ENCODE data around the gene SAPCD2.

Gene SAPCD2

GRCh38 chr9:137020771-137021567 is 49.4 kb downstream of the SAPCD2 start:
- Mint-ChIP-seq H3K27ac (no peak overlapping the region), H3K9me3 (ENCODE audit: low read depth) (no peaks in the 10 kb centered on the region), H3K4me1 (ENCODE audit: low read depth) (peaks cover 2% of the 10 kb centered on the region), H3K4me3 (no peak overlapping the region), H3K36me3 (no peaks in the 10 kb centered on the region), H3K27me3 (no peaks in the 10 kb centered on the region)

- H3K27ac Mint-ChIP-seq: no peak overlapping the region
- H3K4me1 Mint-ChIP-seq (ENCODE audit: low read depth): no peaks in the 10 kb centered on the region
- no peaks in the 10 kb centered on the region for H3K36me3 Mint-ChIP-seq
- no peaks in the 10 kb centered on the region for H3K9me3 Mint-ChIP-seq (ENCODE audit: low read depth)
- no peak overlapping the region for H3K4me3 Mint-ChIP-seq
- no peaks in the 10 kb centered on the region for H3K27me3 Mint-ChIP-seq
These were observed 50.3 kb downstream of the SAPCD2 start for GRCh38 chr9:137019891-137020683.

- no peaks in the 10 kb centered on the region for H3K4me1 Mint-ChIP-seq (ENCODE audit: low read depth)
- no peak overlapping the region for H3K4me3 Mint-ChIP-seq
- H3K27ac Mint-ChIP-seq: no peak overlapping the region
- no peaks in the 10 kb centered on the region for H3K27me3 Mint-ChIP-seq
- no peaks in the 10 kb centered on the region for H3K9me3 Mint-ChIP-seq (ENCODE audit: low read depth)
- no peaks in the 10 kb centered on the region for H3K36me3 Mint-ChIP-seq
These were observed 51.4 kb downstream of the SAPCD2 start for GRCh38 chr9:137018761-137019559.

GRCh38 chr9:137017791-137018497 is 52.4 kb downstream of the SAPCD2 start:
- Mint-ChIP-seq H3K4me1 (ENCODE audit: low read depth) (no peaks in the 10 kb centered on the region), H3K36me3 (no peaks in the 10 kb centered on the region), H3K27ac (no peak overlapping the region), H3K4me3 (no peak overlapping the region), H3K9me3 (ENCODE audit: low read depth) (no peaks in the 10 kb centered on the region), H3K27me3 (no peaks in the 10 kb centered on the region)

- Mint-ChIP-seq H3K27me3 (no peaks in the 10 kb centered on the region), H3K4me3 (no peak overlapping the region), H3K4me1 (ENCODE audit: low read depth) (no peaks in the 10 kb centered on the region), H3K27ac (no peak overlapping the region), H3K9me3 (ENCODE audit: low read depth) (no peaks in the 10 kb centered on the region), H3K36me3 (no peaks in the 10 kb centered on the region)
These were observed 53.3 kb downstream of the SAPCD2 start for GRCh38 chr9:137017071-137017470.

- Mint-ChIP-seq H3K4me1 (ENCODE audit: low read depth) (no peaks in the 10 kb centered on the region), H3K27me3 (no peaks in the 10 kb centered on the region), H3K9me3 (ENCODE audit: low read depth) (no peaks in the 10 kb centered on the region), H3K4me3 (no peak overlapping the region), H3K27ac (no peak overlapping the region), H3K36me3 (no peaks in the 10 kb centered on the region)
These were observed 53.9 kb downstream of the SAPCD2 start for GRCh38 chr9:137016436-137016835.

- Mint-ChIP-seq H3K27ac (no peak overlapping the region), H3K36me3 (no peaks in the 10 kb centered on the region), H3K4me1 (ENCODE audit: low read depth) (no peaks in the 10 kb centered on the region), H3K9me3 (ENCODE audit: low read depth) (no peaks in the 10 kb centered on the region), H3K27me3 (no peaks in the 10 kb centered on the region), H3K4me3 (no peak overlapping the region)
These were observed 54.4 kb downstream of the SAPCD2 start for GRCh38 chr9:137015976-137016375.

- Mint-ChIP-seq H3K27ac (no peak overlapping the region), H3K36me3 (no peaks in the 10 kb centered on the region), H3K4me1 (ENCODE audit: low read depth) (no peaks in the 10 kb centered on the region), H3K9me3 (ENCODE audit: low read depth) (no peaks in the 10 kb centered on the region), H3K27me3 (no peaks in the 10 kb centered on the region), H3K4me3 (no peak overlapping the region)
These were observed 54.8 kb downstream of the SAPCD2 start for GRCh38 chr9:137015540-137015930.

GRCh38 chr9:137014776-137015539 is 55.4 kb downstream of the SAPCD2 start:
- no peaks in the 10 kb centered on the region for H3K9me3 Mint-ChIP-seq (ENCODE audit: low read depth)
- no peak overlapping the region for H3K4me3 Mint-ChIP-seq
- H3K27me3 Mint-ChIP-seq: no peaks in the 10 kb centered on the region
- H3K36me3 Mint-ChIP-seq: no peaks in the 10 kb centered on the region
- no peaks in the 10 kb centered on the region for H3K4me1 Mint-ChIP-seq (ENCODE audit: low read depth)
- H3K27ac Mint-ChIP-seq: no peak overlapping the region

GRCh38 chr9:137014166-137014565 is 56.2 kb downstream of the SAPCD2 start:
- H3K9me3 Mint-ChIP-seq (ENCODE audit: low read depth): no peaks in the 10 kb centered on the region
- no peak overlapping the region for H3K27ac Mint-ChIP-seq
- no peaks in the 10 kb centered on the region for H3K36me3 Mint-ChIP-seq
- no peaks in the 10 kb centered on the region for H3K4me1 Mint-ChIP-seq (ENCODE audit: low read depth)
- H3K27me3 Mint-ChIP-seq: no peaks in the 10 kb centered on the region
- H3K4me3 Mint-ChIP-seq: no peak overlapping the region

GRCh38 chr9:137013571-137013940 is 56.8 kb downstream of the SAPCD2 start:
- Mint-ChIP-seq H3K9me3 (ENCODE audit: low read depth) (no peaks in the 10 kb centered on the region), H3K27ac (no peak overlapping the region), H3K27me3 (no peaks in the 10 kb centered on the region), H3K4me3 (no peak overlapping the region), H3K4me1 (ENCODE audit: low read depth) (no peaks in the 10 kb centered on the region), H3K36me3 (no peaks in the 10 kb centered on the region)

GRCh38 chr9:137012694-137013570 is 57.4 kb downstream of the SAPCD2 start:
- Mint-ChIP-seq H3K9me3 (ENCODE audit: low read depth) (no peaks in the 10 kb centered on the region), H3K27me3 (no peaks in the 10 kb centered on the region), H3K36me3 (no peaks in the 10 kb centered on the region), H3K4me3 (no peak overlapping the region), H3K27ac (no peak overlapping the region), H3K4me1 (ENCODE audit: low read depth) (no peaks in the 10 kb centered on the region)

Measured in activated naive CD8-positive, alpha-beta T cell (primary cell).